Fibroblast of gingiva (primary cell): Measurements from ENCODE around the gene DOCK7.
A peak's percentile ranks its signal among the peaks of the same experiment; 100 is the strongest.
"Not testable (repeated sequence)": the region's sequence is repeated elsewhere in the genome, so short reads cannot be mapped to it uniquely, and the experiment has no call there.

Source experiments
- DNase-seq: peaks from one replicate; pipeline ENCODE4 v3.0.0-alpha.2; 2011; ENCODE audit warnings: low read depth

Gene DOCK7

GRCh38 chr1:62608905-62609304 lies 79.3 kb downstream of the DOCK7 start:
- no peak for DNase-seq

- DNase-seq = peak; percentile 3
These were observed 86.7 kb downstream of the DOCK7 start for GRCh38 chr1:62601457-62601856.

GRCh38 chr1:62599044-62599443 lies 89.1 kb downstream of the DOCK7 start:
- DNase-seq = peak; percentile 21

- DNase-seq = no peak
These were observed 90.9 kb downstream of the DOCK7 start, which contains the start of gene ANGPTL3 for GRCh38 chr1:62597281-62597680. Gene ANGPTL3, plus strand, starts transcription at chr1:62597520. Its CDS starts 47 bp downstream, at chr1:62597567.

- DNase-seq = no peak
These were observed 92.5 kb downstream of the DOCK7 start for GRCh38 chr1:62595647-62596046.

GRCh38 chr1:62593825-62594394 lies 94.3 kb downstream of the DOCK7 start:
- peak; percentile 45 for DNase-seq

- no peak for DNase-seq
These were observed 97.2 kb downstream of the DOCK7 start for GRCh38 chr1:62590970-62591368.

- DNase-seq = no peak
These were observed 97.8 kb downstream of the DOCK7 start for GRCh38 chr1:62590255-62590969.

- DNase-seq = peak; percentile 10
These were observed 98.9 kb downstream of the DOCK7 start for GRCh38 chr1:62589321-62589720.

- peak; percentile 7 for DNase-seq
These were observed 100.2 kb downstream of the DOCK7 start for GRCh38 chr1:62588000-62588399.

GRCh38 chr1:62585469-62586155 lies 102.6 kb downstream of the DOCK7 start:
- DNase-seq = no peak

- DNase-seq = no peak
These were observed 114.5 kb downstream of the DOCK7 start for GRCh38 chr1:62573675-62574074.

GRCh38 chr1:62572476-62572875 lies 115.7 kb downstream of the DOCK7 start:
- DNase-seq = no peak

GRCh38 chr1:62571517-62571916 lies 116.7 kb downstream of the DOCK7 start:
- DNase-seq = not testable (repeated sequence)

GRCh38 chr1:62567926-62568325 lies 120.3 kb downstream of the DOCK7 start:
- not testable (repeated sequence) for DNase-seq

- not testable (repeated sequence) for DNase-seq
These were observed 121.0 kb downstream of the DOCK7 start for GRCh38 chr1:62567182-62567581.

- DNase-seq = no peak
These were observed 126.9 kb downstream of the DOCK7 start for GRCh38 chr1:62561306-62561705.

GRCh38 chr1:62544570-62544969 lies 143.6 kb downstream of the DOCK7 start:
- DNase-seq = no peak

GRCh38 chr1:62541048-62541447 lies 147.1 kb downstream of the DOCK7 start:
- DNase-seq = no peak

- no peak for DNase-seq
These were observed 149.1 kb downstream of the DOCK7 start for GRCh38 chr1:62539028-62539447.

GRCh38 chr1:62536865-62537264 lies 151.3 kb downstream of the DOCK7 start:
- DNase-seq = no peak

GRCh38 chr1:62530516-62531154 lies 157.6 kb downstream of the DOCK7 start:
- DNase-seq = peak; percentile 36

GRCh38 chr1:62529227-62529626 lies 159.0 kb downstream of the DOCK7 start:
- DNase-seq = no peak
